Stimulated activated effector memory CD8-positive, alpha-beta T cell treated with anti-CD3 and anti-CD28 coated beads, Interleukin-12 subunit alpha, Interleukin-12 subunit beta, amount 100 ng/mL, for 72 hours (primary cell): ENCODE data around the gene TMEM163.
"Not testable (repeated sequence)": the region's sequence is repeated elsewhere in the genome, so short reads cannot be mapped to it uniquely, and the experiment has no call there.

Experiments
- ATAC-seq: fragments of 150-1000 bp; cut with Tn5 transposase; 2 replicates; pipeline ENCODE4 v1.10.0; 2021
- DNase-seq, 2 donors: peaks; one replicate each; pipeline ENCODE4 v3.0.0; 2021 to 2022; ENCODE audit warnings: low spot score in 2 of 2
- H3K27ac Mint-ChIP-seq: one replicate; pipeline ENCODE4 v1.8.0; 2022; ENCODE audit warnings: mild to moderate bottlenecking, mixed read lengths
- H3K36me3 Mint-ChIP-seq: one replicate; pipeline ENCODE4 v1.8.0; 2022; ENCODE audit warnings: mild to moderate bottlenecking, mixed read lengths
- H3K4me1 Mint-ChIP-seq: one replicate; pipeline ENCODE4 v1.8.0; 2022; ENCODE audit warnings: mixed read lengths
- H3K4me3 Mint-ChIP-seq: one replicate; pipeline ENCODE4 v1.8.0; 2022; ENCODE audit warnings: mild to moderate bottlenecking, mixed read lengths
- H3K9me3 Mint-ChIP-seq: one replicate; pipeline ENCODE4 v1.8.0; 2022; ENCODE audit warnings: mixed read lengths

TMEM163 gene

GRCh38 chr2:134601264-134601663 lies 117.5 kb downstream of the TMEM163 start:
- Mint-ChIP-seq H3K4me3 (no peak overlapping the region), H3K4me1 (no peaks in the 10 kb centered on the region), H3K27ac (no peak overlapping the region), H3K9me3 (peaks cover 3% of the 10 kb centered on the region), H3K36me3 (no peaks in the 10 kb centered on the region)
- no peak for DNase-seq
- ATAC-seq, result no peak

GRCh38 chr2:134600208-134600607 lies 118.6 kb downstream of the TMEM163 start:
- peaks cover 3% of the 10 kb centered on the region for H3K9me3 Mint-ChIP-seq

GRCh38 chr2:134599236-134599635 lies 119.6 kb downstream of the TMEM163 start:
- no peak for DNase-seq
- no peaks in the 10 kb centered on the region for H3K4me1 Mint-ChIP-seq
- no peak for ATAC-seq
- H3K27ac Mint-ChIP-seq, result no peak overlapping the region
- peaks cover 3% of the 10 kb centered on the region for H3K9me3 Mint-ChIP-seq
- H3K4me3 Mint-ChIP-seq, result no peak overlapping the region
- H3K36me3 Mint-ChIP-seq, result no peaks in the 10 kb centered on the region

More at GRCh38 chr2:134600208-134600607, 118.6 kb downstream of the TMEM163 start:
- no peak overlapping the region for H3K27ac Mint-ChIP-seq
- H3K4me3 Mint-ChIP-seq, result no peak overlapping the region
- DNase-seq (no peak), ATAC-seq (no peak)
- no peaks in the 10 kb centered on the region for H3K36me3 Mint-ChIP-seq
- no peaks in the 10 kb centered on the region for H3K4me1 Mint-ChIP-seq

- Mint-ChIP-seq H3K4me3 (no peak overlapping the region), H3K4me1 (no peaks in the 10 kb centered on the region), H3K36me3 (no peaks in the 10 kb centered on the region), H3K9me3 (peaks cover 16% of the 10 kb centered on the region), H3K27ac (no peak overlapping the region)
- ATAC-seq (no peak), DNase-seq (no peak)
Observed at GRCh38 chr2:134594399-134594798, 124.4 kb downstream of the TMEM163 start.

GRCh38 chr2:134593519-134593918 lies 125.3 kb downstream of the TMEM163 start:
- H3K27ac Mint-ChIP-seq, result no peak overlapping the region
- DNase-seq (no peak), ATAC-seq (no peak)
- no peaks in the 10 kb centered on the region for H3K4me1 Mint-ChIP-seq
- no peaks in the 10 kb centered on the region for H3K36me3 Mint-ChIP-seq
- no peak overlapping the region for H3K4me3 Mint-ChIP-seq
- H3K9me3 Mint-ChIP-seq, result peaks cover 21% of the 10 kb centered on the region

- no peaks in the 10 kb centered on the region for H3K4me1 Mint-ChIP-seq
- ATAC-seq (no peak), DNase-seq (no peak)
- peaks cover 23% of the 10 kb centered on the region for H3K9me3 Mint-ChIP-seq
- H3K4me3 Mint-ChIP-seq, result no peak overlapping the region
- no peaks in the 10 kb centered on the region for H3K36me3 Mint-ChIP-seq
- no peak overlapping the region for H3K27ac Mint-ChIP-seq
Observed at GRCh38 chr2:134592377-134592776, 126.4 kb downstream of the TMEM163 start.

- DNase-seq (no peak), ATAC-seq (no peak)
- Mint-ChIP-seq H3K27ac (no peak overlapping the region), H3K4me1 (no peaks in the 10 kb centered on the region), H3K9me3 (peaks cover 23% of the 10 kb centered on the region), H3K4me3 (no peak overlapping the region), H3K36me3 (no peaks in the 10 kb centered on the region)
Observed at GRCh38 chr2:134591526-134591925, 127.3 kb downstream of the TMEM163 start.

- no peaks in the 10 kb centered on the region for H3K36me3 Mint-ChIP-seq
- ATAC-seq (no peak), DNase-seq (no peak)
- H3K27ac Mint-ChIP-seq, result no peak overlapping the region
- no peaks in the 10 kb centered on the region for H3K4me1 Mint-ChIP-seq
- H3K9me3 Mint-ChIP-seq, result peaks cover 23% of the 10 kb centered on the region
- no peak overlapping the region for H3K4me3 Mint-ChIP-seq
Observed at GRCh38 chr2:134590679-134591078, 128.1 kb downstream of the TMEM163 start.

- not testable (repeated sequence) for H3K36me3 Mint-ChIP-seq, DNase-seq, H3K27ac Mint-ChIP-seq, H3K4me1 Mint-ChIP-seq, H3K4me3 Mint-ChIP-seq, ATAC-seq
- peaks cover 23% of the 10 kb centered on the region for H3K9me3 Mint-ChIP-seq
Observed at GRCh38 chr2:134589171-134590083, 129.4 kb downstream of the TMEM163 start.

- no peak for DNase-seq
- Mint-ChIP-seq H3K4me1 (peaks cover 5% of the 10 kb centered on the region), H3K9me3 (peaks cover 23% of the 10 kb centered on the region), H3K36me3 (no peaks in the 10 kb centered on the region), H3K4me3 (no peak overlapping the region), H3K27ac (no peak overlapping the region)
- no peak for ATAC-seq
Observed at GRCh38 chr2:134588556-134588955, 130.2 kb downstream of the TMEM163 start.

GRCh38 chr2:134586326-134586965 lies 132.4 kb downstream of the TMEM163 start:
- Mint-ChIP-seq H3K27ac (no peak overlapping the region), H3K4me1 (peaks cover 19% of the 10 kb centered on the region), H3K36me3 (no peaks in the 10 kb centered on the region), H3K9me3 (peaks cover 22% of the 10 kb centered on the region), H3K4me3 (no peak overlapping the region)
- DNase-seq (no peak), ATAC-seq (no peak)

- Mint-ChIP-seq H3K36me3 (no peaks in the 10 kb centered on the region), H3K4me3 (no peak overlapping the region), H3K9me3 (peaks cover 7% of the 10 kb centered on the region), H3K4me1 (peaks cover 19% of the 10 kb centered on the region), H3K27ac (no peak overlapping the region)
- no peak for ATAC-seq
- no peak for DNase-seq
Observed at GRCh38 chr2:134583997-134584520, 134.7 kb downstream of the TMEM163 start.

- ATAC-seq, result peak; percentile 82
- H3K27ac Mint-ChIP-seq, result no peak overlapping the region
Observed at GRCh38 chr2:134583462-134583861, 135.3 kb downstream of the TMEM163 start.

GRCh38 chr2:134582547-134582899 lies 136.3 kb downstream of the TMEM163 start:
- no peaks in the 10 kb centered on the region for H3K9me3 Mint-ChIP-seq
- no peaks in the 10 kb centered on the region for H3K36me3 Mint-ChIP-seq
- H3K4me1 Mint-ChIP-seq, result peaks cover 19% of the 10 kb centered on the region
- peak; percentile 52 for ATAC-seq
- H3K27ac Mint-ChIP-seq, result no peak overlapping the region
- DNase-seq, result no peak
- no peak overlapping the region for H3K4me3 Mint-ChIP-seq

More at GRCh38 chr2:134583462-134583861, 135.3 kb downstream of the TMEM163 start:
- peaks cover 1% of the 10 kb centered on the region for H3K9me3 Mint-ChIP-seq
- peaks cover 19% of the 10 kb centered on the region for H3K4me1 Mint-ChIP-seq
- H3K4me3 Mint-ChIP-seq, result no peak overlapping the region
- peak in 1 of 2 donors; percentile 57 for DNase-seq
- H3K36me3 Mint-ChIP-seq, result no peaks in the 10 kb centered on the region

GRCh38 chr2:134581877-134582546 lies 136.8 kb downstream of the TMEM163 start:
- Mint-ChIP-seq H3K27ac (no peak overlapping the region), H3K4me1 (peaks cover 19% of the 10 kb centered on the region), H3K4me3 (no peak overlapping the region), H3K36me3 (no peaks in the 10 kb centered on the region), H3K9me3 (no peaks in the 10 kb centered on the region)
- DNase-seq, result no peak
- no peak for ATAC-seq
